HT-29 (cell line): Measurements from ENCODE around the gene SLC26A8. TPM values are rescaled to one million over a fixed set of nuclear protein-coding genes. Genes with fewer than 3 reads are reported as not detected.
"Not testable (repeated sequence)": the region's sequence is repeated elsewhere in the genome, so short reads cannot be mapped to it uniquely, and the experiment has no call there.

Experiments
- DNase-seq: peaks from one replicate; pipeline ENCODE4 v3.0.0-alpha.2; 2015; ENCODE audit warnings: low spot score
- total RNA-seq: library from RNA; depleted of rRNA; stranded (reverse); fragments of >200 nt; shearing (Covaris generic); gene quantifications from 2 replicates; pipeline ENCODE4 v1.2.3, GENCODE V29; 2014

SLC26A8 gene
- total RNA-seq, 1 experiment from 2014 or later: not detected

DNA sequence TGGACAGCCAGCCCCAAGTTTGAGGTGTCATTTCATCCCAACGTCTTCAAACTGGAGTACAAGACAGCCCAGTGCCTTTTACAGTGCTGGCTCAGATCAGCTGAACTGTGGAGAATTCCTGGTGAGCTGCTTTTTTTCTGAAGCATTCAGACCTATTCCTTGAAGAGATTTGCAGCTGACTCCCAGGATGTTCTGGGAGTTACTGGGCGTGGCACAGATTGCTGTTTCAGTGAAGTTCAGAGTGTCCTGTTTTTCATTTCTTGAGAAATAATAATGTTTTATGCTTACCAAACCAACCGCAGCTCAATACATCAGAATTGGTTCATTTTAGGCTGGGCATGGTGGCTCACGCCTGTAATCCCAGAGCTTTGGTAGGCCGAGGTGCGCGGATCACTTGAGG, 70.1 kb downstream of the SLC26A8 start:
- DNase-seq: no peak

DNA sequence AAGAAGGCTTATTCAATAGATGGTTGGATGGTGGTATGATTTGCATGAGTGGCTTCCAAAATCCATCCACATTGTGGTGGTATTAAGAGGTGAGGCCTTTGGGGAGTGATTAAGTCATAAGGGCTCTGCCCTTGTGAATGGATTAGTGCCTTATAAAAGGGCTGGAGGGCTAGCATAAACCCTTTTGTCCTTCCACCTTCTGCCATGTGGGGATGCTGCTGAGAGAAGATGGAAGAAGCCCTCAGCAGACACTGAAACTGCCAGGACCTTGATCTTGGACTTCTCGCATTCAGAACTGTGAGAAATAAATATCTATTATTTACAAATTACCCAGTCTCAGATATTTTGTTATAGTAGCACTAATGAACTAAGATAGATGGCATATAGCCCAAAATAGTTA, 75.7 kb downstream of the SLC26A8 start:
- DNase-seq: peak; percentile 60

GRCh38 chr6:35945650-35946025, 78.8 kb downstream of the SLC26A8 start:
- DNase-seq: no peak

DNA sequence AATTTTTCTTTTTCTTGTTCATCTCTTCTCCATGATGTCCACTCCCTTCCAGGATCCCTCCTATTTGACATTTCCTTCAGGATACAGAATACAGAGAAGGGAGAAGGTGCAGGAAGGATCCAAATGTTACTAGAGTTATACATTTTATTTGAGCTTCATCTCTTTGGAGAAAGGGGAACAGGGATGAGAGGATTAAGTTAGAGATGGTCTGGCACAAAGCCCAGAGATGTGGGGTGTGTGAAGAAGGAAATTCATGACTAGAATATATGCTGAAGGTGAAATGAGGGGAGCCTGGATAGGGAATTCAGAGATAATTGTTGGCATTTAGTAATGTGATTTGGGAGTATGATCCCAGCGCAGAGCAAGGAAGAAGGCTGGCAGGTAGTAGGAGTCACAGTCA, 81.1 kb downstream of the SLC26A8 start:
- DNase-seq: no peak

- DNase-seq: no peak
Observed at GRCh38 chr6:35942355-35942754, 82.1 kb downstream of the SLC26A8 start.

- DNase-seq: not testable (repeated sequence)
Observed at GRCh38 chr6:35941170-35941569, 83.3 kb downstream of the SLC26A8 start.

DNA sequence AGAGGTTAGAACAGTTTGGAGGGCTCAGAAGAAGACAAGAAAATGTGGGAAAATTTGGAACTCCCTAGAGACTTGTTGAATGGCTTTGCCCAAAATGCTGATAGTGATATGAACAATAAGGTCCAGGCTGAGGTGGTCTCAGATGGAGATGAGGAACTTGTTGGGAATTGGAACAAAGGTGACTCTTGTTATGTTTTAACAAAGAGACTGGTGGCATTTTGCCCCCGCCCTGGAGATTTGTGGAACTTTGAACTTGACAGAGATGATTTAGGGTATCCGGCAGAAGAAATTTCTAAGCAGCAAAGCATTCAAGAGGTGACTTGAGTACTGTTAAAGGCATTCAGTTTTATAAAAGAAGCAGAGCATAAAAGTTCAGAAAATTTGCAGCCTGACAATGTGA, 84.4 kb downstream of the SLC26A8 start:
- not testable (repeated sequence) for DNase-seq

DNA sequence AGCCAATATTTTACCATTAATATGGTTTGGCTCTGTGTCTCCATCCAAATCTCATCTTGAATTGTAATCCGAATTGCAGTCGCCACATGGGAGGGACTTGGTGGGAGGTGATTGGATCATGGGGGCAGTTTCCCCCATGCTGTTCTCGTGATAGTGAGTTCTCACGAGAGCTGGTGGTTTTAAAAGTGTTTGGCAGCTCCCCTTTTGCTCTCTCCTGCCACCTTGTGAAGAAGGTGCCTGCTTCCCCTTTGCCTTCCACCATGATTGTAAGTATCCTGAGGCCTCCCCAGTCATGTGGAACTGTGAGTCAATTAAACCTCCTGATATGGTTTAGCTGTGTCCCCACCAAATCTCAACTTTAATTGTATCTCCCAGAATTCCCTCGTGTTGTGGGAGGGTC, 85.2 kb downstream of the SLC26A8 start:
- not testable (repeated sequence) for DNase-seq

- no peak for DNase-seq
Observed at GRCh38 chr6:35936681-35937359, 87.6 kb downstream of the SLC26A8 start.

DNA sequence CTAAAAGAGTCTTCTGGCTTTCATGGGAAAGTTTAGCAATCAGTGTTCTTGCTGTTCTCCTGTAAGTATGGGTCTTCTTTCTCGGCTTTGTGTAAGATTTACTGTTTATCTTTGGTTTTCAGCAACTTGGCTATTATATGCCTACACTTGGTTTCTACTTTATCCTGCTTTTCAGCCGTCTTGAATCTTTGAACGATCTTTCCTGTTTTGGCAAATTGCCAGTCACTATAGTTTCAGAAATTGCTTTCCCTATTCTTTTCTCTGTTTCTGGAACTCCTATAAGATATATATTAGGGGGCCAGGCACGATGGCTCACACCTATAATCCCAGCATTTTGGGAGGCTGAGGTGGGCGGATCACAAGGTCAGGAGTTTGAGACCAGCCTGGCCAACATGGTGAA, 89.0 kb downstream of the SLC26A8 start:
- DNase-seq: no peak

DNA sequence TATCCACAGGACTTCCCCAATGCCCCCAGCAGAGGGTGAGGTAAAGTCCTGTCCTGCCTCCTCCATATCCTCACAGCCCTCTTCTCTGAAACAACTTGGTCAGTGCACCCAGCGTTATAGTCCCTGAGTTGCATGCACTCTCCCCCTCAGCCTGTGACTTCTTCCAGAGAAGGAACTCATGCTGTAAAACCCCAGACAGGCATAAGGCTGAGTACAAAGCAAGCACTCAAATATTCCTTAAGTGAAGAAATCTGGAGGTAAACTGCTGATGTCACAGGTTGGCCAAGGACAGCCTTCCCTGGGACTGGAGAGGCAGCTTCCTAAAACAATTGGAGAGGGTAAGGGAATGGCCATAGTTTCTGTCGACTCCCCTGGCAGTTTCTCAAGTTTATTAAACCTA, 90.6 kb downstream of the SLC26A8 start:
- DNase-seq: no peak

- DNase-seq: not testable (repeated sequence)
Observed at GRCh38 chr6:35931873-35932272, 92.6 kb downstream of the SLC26A8 start.

DNA sequence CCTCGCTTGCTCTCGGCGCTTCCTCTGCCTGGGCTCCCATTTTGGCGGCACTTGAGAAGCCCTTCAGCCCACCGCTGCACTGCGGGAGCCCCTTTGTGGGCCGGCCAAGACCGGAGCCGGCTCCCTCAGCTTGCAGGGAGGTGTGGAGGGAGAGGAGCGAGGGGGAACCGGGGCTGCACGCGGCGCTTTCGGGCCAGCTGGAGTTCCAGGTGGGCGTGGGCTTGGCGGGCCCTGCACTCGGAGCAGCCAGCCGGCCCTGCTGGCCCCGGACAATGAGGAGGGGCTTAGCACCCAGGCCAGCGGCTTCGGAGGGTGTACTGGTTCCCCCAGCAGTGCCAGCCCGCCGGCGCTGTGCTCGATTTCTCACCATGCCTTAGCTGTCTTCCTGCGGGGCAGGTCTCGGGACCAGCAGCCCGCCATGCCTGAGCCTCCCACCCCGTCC, 93.3 kb downstream of the SLC26A8 start:
- DNase-seq: no peak

- no peak for DNase-seq
Observed at GRCh38 chr6:35929601-35930000, 94.8 kb downstream of the SLC26A8 start.

DNA sequence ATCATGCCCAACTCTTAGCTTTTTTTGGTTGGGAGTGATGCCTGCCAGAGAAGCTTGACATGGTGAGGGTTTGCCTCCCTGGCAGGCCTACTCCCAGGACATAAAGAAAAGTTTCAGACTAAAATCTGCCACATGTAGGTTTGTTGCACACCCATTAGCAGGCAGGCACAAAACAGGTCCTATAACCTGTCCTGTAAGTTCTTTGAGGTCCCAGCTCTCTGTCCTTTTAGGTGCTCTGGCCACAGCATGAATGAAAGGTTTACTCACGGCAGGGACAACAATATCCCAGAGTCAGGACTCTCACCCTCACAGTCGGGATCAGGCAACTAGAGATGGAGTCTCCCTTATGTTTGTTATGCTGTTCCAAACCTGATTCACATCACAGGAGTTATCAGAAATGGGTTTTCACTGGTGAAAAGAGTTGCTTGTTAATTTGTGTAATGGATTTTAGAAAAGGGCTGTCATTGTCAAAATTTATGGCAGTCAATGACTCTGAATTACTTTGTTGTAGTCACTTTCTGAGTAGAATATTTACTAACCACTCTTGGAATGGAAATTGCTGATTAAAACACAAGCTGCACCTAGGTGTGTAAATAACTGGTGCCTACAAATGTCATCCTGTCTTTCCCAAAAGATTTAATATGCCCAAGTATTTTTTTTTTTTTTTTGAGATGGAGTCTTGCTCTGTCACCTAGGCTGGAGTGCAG, 97.8 kb downstream of the SLC26A8 start:
- DNase-seq: no peak

GRCh38 chr6:35925961-35926360, 98.5 kb downstream of the SLC26A8 start:
- DNase-seq: no peak

DNA sequence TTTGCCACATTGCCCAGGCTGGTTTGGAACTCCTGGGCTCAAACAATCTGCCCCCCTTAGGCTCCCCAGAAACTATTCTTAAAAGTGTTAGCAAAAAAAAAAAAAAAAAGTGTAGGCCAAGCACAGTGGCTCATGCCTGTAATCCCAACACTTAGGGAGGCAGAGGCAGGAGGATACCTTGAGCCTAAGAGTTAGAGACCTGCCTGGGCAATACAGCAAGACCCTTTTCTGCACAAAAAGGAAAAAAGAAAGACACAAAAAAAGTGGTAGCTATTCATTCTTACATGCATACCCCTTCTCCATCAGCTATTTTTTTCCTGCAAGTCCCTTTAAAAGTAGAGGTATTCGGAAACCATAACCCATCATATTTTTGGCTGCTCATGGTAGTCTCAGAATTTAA, 100.3 kb downstream of the SLC26A8 start:
- DNase-seq: no peak

DNA sequence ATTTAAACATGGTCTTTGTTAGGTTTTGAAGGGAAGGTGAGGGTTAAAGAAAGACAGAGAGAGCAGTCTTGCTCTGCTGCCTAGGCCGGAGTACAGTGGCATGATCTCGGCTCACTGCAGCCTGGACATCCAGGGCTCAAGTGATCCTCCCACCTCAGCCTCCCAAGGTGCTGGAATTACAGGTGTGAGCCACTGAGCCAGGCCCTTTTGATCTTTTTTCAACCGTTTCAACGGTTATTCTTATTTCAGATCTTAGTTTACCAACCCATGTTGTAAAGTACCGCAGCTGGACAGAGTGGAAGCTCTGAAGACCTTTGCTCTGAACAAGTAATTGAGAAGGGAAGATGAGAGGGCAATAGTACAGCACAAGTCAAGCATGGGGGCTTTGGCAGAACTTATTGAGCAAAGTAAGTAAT, 102.3 kb downstream of the SLC26A8 start:
- no peak for DNase-seq

DNA sequence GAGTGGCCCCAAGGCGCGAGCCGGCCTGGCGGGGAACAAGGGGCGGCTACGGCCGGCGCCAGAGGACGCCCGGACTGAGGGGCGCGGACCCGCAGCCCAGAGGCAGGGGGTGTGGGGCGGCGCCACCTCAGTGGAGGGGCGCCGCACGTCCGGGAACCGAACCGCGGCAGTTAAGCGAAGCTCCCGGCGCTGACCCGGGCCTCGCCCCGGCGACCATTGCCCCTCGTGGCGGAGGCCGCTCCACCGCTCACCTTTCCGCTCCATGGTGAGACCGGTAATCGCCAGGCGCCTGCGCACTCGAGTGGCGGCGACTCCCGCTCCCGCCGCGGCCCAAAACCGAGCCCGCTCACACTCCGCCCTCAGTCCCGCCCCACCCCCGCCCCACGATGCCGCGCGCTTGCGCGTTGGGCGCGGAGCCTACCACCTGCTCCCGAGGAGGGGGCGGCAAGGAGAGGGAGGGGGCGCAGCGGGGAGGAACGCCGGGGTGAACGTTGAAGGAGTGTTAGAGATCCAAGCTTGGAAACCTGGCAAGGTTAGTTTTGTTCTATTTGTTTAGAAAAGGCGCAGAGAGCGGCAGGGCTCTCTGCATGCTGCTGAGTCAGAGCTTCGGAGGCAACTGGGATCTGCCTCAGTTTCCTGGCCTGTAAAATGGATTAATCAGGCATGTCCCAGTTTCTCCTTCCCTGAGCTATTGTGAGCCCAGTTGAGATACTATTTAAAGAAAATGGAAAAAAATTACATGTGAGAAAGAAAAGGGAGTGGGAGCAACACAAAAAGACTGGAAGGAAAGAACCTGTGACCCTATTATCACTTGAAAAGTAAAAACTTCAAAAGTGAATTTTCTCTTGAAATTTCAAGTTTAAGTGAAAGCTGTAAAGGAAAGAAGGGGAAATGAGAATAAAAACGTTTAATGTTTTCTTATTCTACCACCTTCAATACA, 103.4 kb downstream of the SLC26A8 start, which contains the start of gene SRPK1:
SRPK1 (minus strand) TSS at position 306 of the 940 bp plus-strand sequence; CDS start at position 264, 42 bp downstream.
- peak; percentile 93 for DNase-seq

- peak; percentile 69 for DNase-seq
Observed at GRCh38 chr6:35919827-35920751, 104.4 kb downstream of the SLC26A8 start.
